Endothelial cell of umbilical vein (primary cell): ENCODE results near the gene TMEM120B. TPM values are rescaled to one million over a fixed set of nuclear protein-coding genes. Genes with fewer than 3 reads are reported as not detected.

ENCODE experiments used
- BruUV-seq: library from RNA; stranded (reverse); fragments of 400-500 nt; replicated peaks from 2 replicates; lab custom pipeline; 2021; lab: Mats Ljungman, UMichigan
- CTCF ChIA-PET: fragments of 300-600, 350-600 bp; sonication (Branson Sonifier 250); formaldehyde crosslinking; loops from one replicate; lab custom pipeline; 2021; ENCODE audit warnings: antibody characterized with exemption, inconsistent platforms; lab: Charles Lee
- POLR2A ChIA-PET: fragments of 300-600, 350-600 bp; sonication (Branson Sonifier 250); formaldehyde crosslinking; loops from one replicate; lab custom pipeline; 2021; ENCODE audit warnings: antibody characterized with exemption, inconsistent platforms; lab: Charles Lee
- DNase-seq: peaks from one replicate; pipeline ENCODE4 v3.0.0-alpha.2; 2011; ENCODE audit warnings: low read depth, low spot score
- FAIRE-seq: peaks from 2 replicates; lab custom pipeline; 2011; peaks lifted over from hg19 to GRCh38; lab: Jason Lieb, UNC
- H2AFZ ChIP-seq: 2 replicates; pipeline ENCODE4 v1.6.0; 2012; ENCODE audit warnings: low read depth, low read length, control low read depth, inconsistent platforms
- H3K27ac ChIP-seq: 2 replicates; pipeline ENCODE4 v1.5.1; 2011; ENCODE audit warnings: low read depth, mild to moderate bottlenecking, control low read depth, low read length, moderate library complexity; ENCODE audit not compliant: insufficient read depth
- H3K27me3 ChIP-seq, 2 experiments: 2 replicates each; pipeline versions ENCODE4 v1.6.0 to v1.6.1; 2011; ENCODE audit warnings: low read length in 2 of 2, mixed read lengths in 1 of 2; ENCODE audit not compliant: control insufficient read depth in 2 of 2, insufficient read depth in 2 of 2
- H3K36me3 ChIP-seq, 2 experiments: 2 replicates in 1 of 2; 3 replicates in 1 of 2; pipeline ENCODE4 v1.5.1; 2011; ENCODE audit warnings: low read length in 2 of 2, mild to moderate bottlenecking in 1 of 2, moderate library complexity in 1 of 2; ENCODE audit not compliant: control insufficient read depth in 2 of 2, insufficient read depth in 2 of 2; ENCODE audit errors: extremely low read depth in 1 of 2
- H3K4me1 ChIP-seq: 3 replicates; pipeline ENCODE4 v1.5.1; 2011; ENCODE audit warnings: mild to moderate bottlenecking, low read length; ENCODE audit not compliant: control insufficient read depth, insufficient read depth; ENCODE audit errors: extremely low read depth
- H3K4me2 ChIP-seq: 2 replicates; pipeline ENCODE4 v1.6.1; 2011; ENCODE audit warnings: low read length, control low read depth, mixed read lengths; ENCODE audit not compliant: insufficient read depth
- H3K4me3 ChIP-seq, 3 experiments: fragments of 200-600 bp in 1 of 3; sonication (generic), shearing (Covaris generic) in 1 of 3; replicated peaks in 1 of 3; 2 replicates each; pipeline ENCODE4 v1.5.1; 2011 to 2016; ENCODE audit warnings: control low read depth in 3 of 3, low read length in 3 of 3, mild to moderate bottlenecking in 2 of 3, inconsistent platforms in 1 of 3, low read depth in 1 of 3, moderate library complexity in 1 of 3; ENCODE audit not compliant: insufficient read depth in 1 of 3
- H3K79me2 ChIP-seq: 2 replicates; pipeline ENCODE4 v1.6.0; 2012; ENCODE audit warnings: low read length, inconsistent platforms; ENCODE audit not compliant: control insufficient read depth, insufficient read depth
- H3K9ac ChIP-seq: replicated peaks from 2 replicates; pipeline ENCODE3; 2011; ENCODE audit warnings: low read length, control low read depth; ENCODE audit not compliant: insufficient read depth; ENCODE audit errors: extremely low read depth
- H3K9me1 ChIP-seq: replicated peaks from 3 replicates; pipeline ENCODE4 v1.6.0; 2011; ENCODE audit warnings: mild to moderate bottlenecking, low read length; ENCODE audit not compliant: control insufficient read depth, insufficient read depth; ENCODE audit errors: extremely low read depth
- H3K9me3 ChIP-seq: replicated peaks from 2 replicates; pipeline ENCODE4 v1.5.1; 2012; ENCODE audit warnings: low read length, inconsistent platforms; ENCODE audit not compliant: control insufficient read depth, insufficient read depth
- H4K20me1 ChIP-seq: replicated peaks from 2 replicates; pipeline ENCODE3; 2011; ENCODE audit warnings: mild to moderate bottlenecking, low read length; ENCODE audit not compliant: control insufficient read depth, insufficient read depth; ENCODE audit errors: extremely low read depth
- EZH2 ChIP-seq: IDR thresholded peaks from 2 replicates; pipeline ENCODE4 v1.6.1; 2012; ENCODE audit warnings: borderline replicate concordance, low read depth, mild to moderate bottlenecking, moderate library complexity, low read length, inconsistent platforms; ENCODE audit not compliant: severe bottlenecking
- FOS ChIP-seq: IDR thresholded peaks from 2 replicates; pipeline ENCODE4 v1.6.1; 2011; ENCODE audit warnings: mild to moderate bottlenecking, low read length, moderate library complexity, borderline replicate concordance; ENCODE audit not compliant: insufficient read depth
- GATA2 ChIP-seq: IDR thresholded peaks from 2 replicates; pipeline ENCODE4 v1.7.0; 2011; ENCODE audit warnings: low read depth, mild to moderate bottlenecking, moderate library complexity, mixed read lengths, low read length; ENCODE audit not compliant: insufficient read length, insufficient read depth
- JUN ChIP-seq: IDR thresholded peaks from 2 replicates; pipeline ENCODE4 v1.6.1; 2011; ENCODE audit warnings: borderline replicate concordance, low read depth; ENCODE audit not compliant: insufficient read length, insufficient read depth
- MYC ChIP-seq: IDR thresholded peaks from one replicate; pipeline ENCODE4 v1.6.1; 2011; ENCODE audit warnings: mild to moderate bottlenecking, low read depth, low read length
- POLR2A ChIP-seq: IDR thresholded peaks from 2 replicates; pipeline ENCODE4 v1.6.1; 2012; ENCODE audit warnings: low read depth, mild to moderate bottlenecking, control low read depth, low read length
- POLR2AphosphoS5 ChIP-seq: IDR thresholded peaks from 2 replicates; pipeline ENCODE4 v1.6.1; 2012; ENCODE audit warnings: low read depth, mild to moderate bottlenecking, control low read depth, low read length, moderate library complexity; ENCODE audit not compliant: insufficient read depth
- dilution Hi-C: fragments of 300-500 bp; cut with MboI; formaldehyde crosslinking; loops from one replicate; pipeline ENCODE4 v1.15.0; 2019; ENCODE audit warnings: low sequenced_read_pairs; ENCODE audit not compliant: extremely low pct_ligation_motif_present
- intact Hi-C: fragments of 100-400 bp; cut with micrococcal nuclease; formaldehyde crosslinking; loops from one replicate; pipeline ENCODE4 v1.10.0; 2022
- polyA plus RNA-seq, 4 experiments: library from polyadenylated mRNA; depleted of rRNA in 3 of 4; stranded (reverse) in 3 of 4; unstranded in 1 of 4; fragments of >200 nt; gene quantifications; 2 replicates each; pipeline versions ENCODE4 v1.2.1 to v1.2.3, GENCODE V29; 2011 to 2012; ENCODE audit warnings: missing spikeins in 1 of 4
- total RNA-seq: library from RNA; stranded (reverse); gene quantifications from 2 replicates; pipeline ENCODE4 v1.2.3, GENCODE V29; 2021
- TF ChIP-seq, protein P1 (sequence below): IDR thresholded peaks from 2 replicates; pipeline ENCODE4 v1.6.1; 2011; ENCODE audit not compliant: insufficient read depth, insufficient read length
- TF ChIP-seq, protein P2 (sequence below), 2 donors: IDR thresholded peaks; 1 replicate in 1 of 2; 2 replicates in 1 of 2; pipeline ENCODE4 v1.5.1; 2011; ENCODE audit warnings: low read length in 2 of 2, mild to moderate bottlenecking in 2 of 2, moderate library complexity in 2 of 2, control low read depth in 1 of 2, inconsistent platforms in 1 of 2, low read depth in 1 of 2; ENCODE audit not compliant: insufficient read depth in 1 of 2; ENCODE audit errors: extremely low read depth in 1 of 2

TMEM120B gene
- total and polyA plus RNA-seq, 2 donors (not counting 3 experiments of a cell fraction or from before 2014, with no cell fraction given): 10.4 to 12.8 TPM

GRCh38 chr12:121814429-121815119, 102.0 kb downstream of the TMEM120B start:
- H3K36me3 ChIP-seq: peaks cover 14 to 47% of the 10 kb centered on the region in 2 experiments
- FAIRE-seq: no peak

More at GRCh38 chr12:121814429-121815119, 102.0 kb downstream of the TMEM120B start:
- Histone ChIP-seq H3K9ac (no peak overlapping the region), H3K9me1 (no peaks in the 10 kb centered on the region), H3K79me2 (peaks cover 50% of the 10 kb centered on the region), H3K4me1 (peaks cover 22% of the 10 kb centered on the region), H3K4me3 (no peak overlapping the region), H3K27me3 (no peaks in the 10 kb centered on the region), H2AFZ (no peak overlapping the region), H3K9me3 (no peaks in the 10 kb centered on the region), H3K27ac (no peak overlapping the region), H3K4me2 (no peak overlapping the region), H4K20me1 (no peaks in the 10 kb centered on the region)
- no peak for DNase-seq
- TF ChIP-seq EZH2 (no peak), FOS (no peak), POLR2A (no peak), JUN (no peak), GATA2 (no peak), POLR2AphosphoS5 (no peak), MYC (no peak)
- TF ChIP-seq, protein P1, sequence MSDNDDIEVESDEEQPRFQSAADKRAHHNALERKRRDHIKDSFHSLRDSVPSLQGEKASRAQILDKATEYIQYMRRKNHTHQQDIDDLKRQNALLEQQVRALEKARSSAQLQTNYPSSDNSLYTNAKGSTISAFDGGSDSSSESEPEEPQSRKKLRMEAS: no peak
- TF ChIP-seq, protein P2, sequence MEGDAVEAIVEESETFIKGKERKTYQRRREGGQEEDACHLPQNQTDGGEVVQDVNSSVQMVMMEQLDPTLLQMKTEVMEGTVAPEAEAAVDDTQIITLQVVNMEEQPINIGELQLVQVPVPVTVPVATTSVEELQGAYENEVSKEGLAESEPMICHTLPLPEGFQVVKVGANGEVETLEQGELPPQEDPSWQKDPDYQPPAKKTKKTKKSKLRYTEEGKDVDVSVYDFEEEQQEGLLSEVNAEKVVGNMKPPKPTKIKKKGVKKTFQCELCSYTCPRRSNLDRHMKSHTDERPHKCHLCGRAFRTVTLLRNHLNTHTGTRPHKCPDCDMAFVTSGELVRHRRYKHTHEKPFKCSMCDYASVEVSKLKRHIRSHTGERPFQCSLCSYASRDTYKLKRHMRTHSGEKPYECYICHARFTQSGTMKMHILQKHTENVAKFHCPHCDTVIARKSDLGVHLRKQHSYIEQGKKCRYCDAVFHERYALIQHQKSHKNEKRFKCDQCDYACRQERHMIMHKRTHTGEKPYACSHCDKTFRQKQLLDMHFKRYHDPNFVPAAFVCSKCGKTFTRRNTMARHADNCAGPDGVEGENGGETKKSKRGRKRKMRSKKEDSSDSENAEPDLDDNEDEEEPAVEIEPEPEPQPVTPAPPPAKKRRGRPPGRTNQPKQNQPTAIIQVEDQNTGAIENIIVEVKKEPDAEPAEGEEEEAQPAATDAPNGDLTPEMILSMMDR (IDR thresholded peaks at IDR 0.05; ENCODE audit: extremely low read depth in 1 of 2, insufficient read depth in 1 of 2, low read depth in 1 of 2, low read length in 2 of 2): no peak
- intact Hi-C loops (loop anchor here (2.0 kb wide), 1 partner anchor 16 kb away; no protein-coding TSS in a partner anchor), dilution Hi-C loops (no loop called here)
- POLR2A ChIA-PET: no interaction called here
- CTCF ChIA-PET: interaction anchor here (2.4 to 12.8 kb wide), 2 partner anchors 17 to 20 kb away, joined by 18 to 774 read pairs; partner anchors contain the start of genes RHOF and SETD1B
- no TSS peak for BruUV-seq
